Measurements from ENCODE around the gene SLC7A8. TPM values are rescaled to one million over a fixed set of nuclear protein-coding genes. Genes with fewer than 3 reads are reported as not detected.

Gene SLC7A8
- total RNA-seq, 2 donors from 2014 or later: 18.4 to 28.0 TPM

- no peak for DNase-seq (ENCODE audit: low spot score)
- H3K4me3 ChIP-seq: no peak overlapping the region
- H3K9me3 ChIP-seq: no peaks in the 10 kb centered on the region
- ATAC-seq (ENCODE audit: insufficient number of reproducible peaks, low FRiP score, low read depth): no peak
- H3K27me3 ChIP-seq (replicated peaks; ENCODE audit: insufficient read depth): no peaks in the 10 kb centered on the region
- peaks cover 30% of the 10 kb centered on the region for H3K36me3 ChIP-seq
- H3K27ac ChIP-seq: no peak overlapping the region
- peaks cover 7 to 15% of the 10 kb centered on the region in 2 donors for H3K4me1 ChIP-seq (ENCODE audit: control insufficient read depth in 1 of 2, low read depth in 2 of 2)
- no peak for TF ChIP-seq CTCF (IDR thresholded peaks at IDR 0.05)
Measured at GRCh38 chr14:23137813-23138535, 45.5 kb downstream of the SLC7A8 start.

GRCh38 chr14:23137192-23137812 is 46.2 kb downstream of the SLC7A8 start:
- H3K4me1 ChIP-seq (ENCODE audit: control insufficient read depth in 1 of 2, low read depth in 2 of 2): peaks cover 0 to 9% of the 10 kb centered on the region in 2 donors
- H3K4me3 ChIP-seq: no peak overlapping the region
- no peaks in the 10 kb centered on the region for H3K9me3 ChIP-seq
- no peak for ATAC-seq (ENCODE audit: insufficient number of reproducible peaks, low FRiP score, low read depth)
- no peak for TF ChIP-seq CTCF (IDR thresholded peaks at IDR 0.05)
- H3K36me3 ChIP-seq: peaks cover 30% of the 10 kb centered on the region
- no peak overlapping the region for H3K27ac ChIP-seq
- no peak for DNase-seq (ENCODE audit: low spot score)
- H3K27me3 ChIP-seq (replicated peaks; ENCODE audit: insufficient read depth): no peaks in the 10 kb centered on the region

- ATAC-seq (ENCODE audit: insufficient number of reproducible peaks, low FRiP score, low read depth): no peak
- H3K36me3 ChIP-seq: peaks cover 30% of the 10 kb centered on the region
- H3K27ac ChIP-seq: no peak overlapping the region
Measured at GRCh38 chr14:23136566-23137133, 46.8 kb downstream of the SLC7A8 start.

GRCh38 chr14:23132970-23133369 is 50.5 kb downstream of the SLC7A8 start:
- Histone ChIP-seq H3K9me3 (no peaks in the 10 kb centered on the region), H3K27ac (no peak overlapping the region), H3K27me3 (replicated peaks; ENCODE audit: insufficient read depth) (no peaks in the 10 kb centered on the region), H3K4me3 (no peak overlapping the region), H3K4me1 (ENCODE audit: control insufficient read depth in 1 of 2, low read depth in 2 of 2) (peaks cover 0 to 3% of the 10 kb centered on the region in 2 donors), H3K36me3 (peaks cover 27% of the 10 kb centered on the region)
- no peak for TF ChIP-seq CTCF (IDR thresholded peaks at IDR 0.05)
- DNase-seq (ENCODE audit: low spot score): no peak
- no peak for ATAC-seq (ENCODE audit: insufficient number of reproducible peaks, low FRiP score, low read depth)

More at GRCh38 chr14:23136566-23137133, 46.8 kb downstream of the SLC7A8 start:
- no peak for DNase-seq (ENCODE audit: low spot score)
- no peak for TF ChIP-seq CTCF (IDR thresholded peaks at IDR 0.05)
- Histone ChIP-seq H3K9me3 (no peaks in the 10 kb centered on the region), H3K4me1 (ENCODE audit: control insufficient read depth in 1 of 2, low read depth in 2 of 2) (peaks cover 0 to 2% of the 10 kb centered on the region in 2 donors), H3K4me3 (no peak overlapping the region), H3K27me3 (replicated peaks; ENCODE audit: insufficient read depth) (no peaks in the 10 kb centered on the region)

- peaks cover 18% of the 10 kb centered on the region for H3K36me3 ChIP-seq
- H3K4me1 ChIP-seq (ENCODE audit: control insufficient read depth in 1 of 2, low read depth in 2 of 2): peaks cover 0 to 5% of the 10 kb centered on the region in 2 donors
- DNase-seq (ENCODE audit: low spot score): no peak
- H3K4me3 ChIP-seq: no peak overlapping the region
- TF ChIP-seq CTCF (IDR thresholded peaks at IDR 0.05): no peak
- H3K27ac ChIP-seq: no peak overlapping the region
- H3K9me3 ChIP-seq: no peaks in the 10 kb centered on the region
- H3K27me3 ChIP-seq (replicated peaks; ENCODE audit: insufficient read depth): no peaks in the 10 kb centered on the region
- ATAC-seq (ENCODE audit: insufficient number of reproducible peaks, low FRiP score, low read depth): no peak
Measured at GRCh38 chr14:23131482-23131881, 52.0 kb downstream of the SLC7A8 start.

Measured in thoracic aorta (tissue), 2 donors.